Measurements from ENCODE around the gene TMCO4.

DNA sequence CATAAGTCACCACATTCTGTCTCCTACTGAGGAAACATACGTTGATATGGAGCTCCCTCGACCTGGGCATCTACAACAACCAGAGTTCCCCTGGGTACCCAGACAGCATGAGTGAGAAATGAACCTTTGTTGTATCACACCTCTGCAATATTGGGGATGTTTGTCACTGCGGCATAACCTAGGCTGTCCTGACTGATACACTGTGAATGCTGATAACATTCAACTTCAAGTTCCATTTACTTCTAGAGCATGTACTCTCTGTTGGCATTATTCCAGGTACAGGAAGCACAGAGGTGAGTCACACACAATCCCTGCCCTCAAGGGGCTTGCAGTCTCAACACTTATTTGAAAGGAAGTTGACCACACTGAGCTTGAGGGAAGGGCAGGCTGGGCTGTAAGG is 69.5 kb downstream of the TMCO4 start:
- TF ChIP-seq ARNTL (CRISPR knock-in tag; IDR thresholded peaks at IDR 0.05; ENCODE audit: borderline replicate concordance, low read depth): no peak
- TF ChIP-seq, protein P1, sequence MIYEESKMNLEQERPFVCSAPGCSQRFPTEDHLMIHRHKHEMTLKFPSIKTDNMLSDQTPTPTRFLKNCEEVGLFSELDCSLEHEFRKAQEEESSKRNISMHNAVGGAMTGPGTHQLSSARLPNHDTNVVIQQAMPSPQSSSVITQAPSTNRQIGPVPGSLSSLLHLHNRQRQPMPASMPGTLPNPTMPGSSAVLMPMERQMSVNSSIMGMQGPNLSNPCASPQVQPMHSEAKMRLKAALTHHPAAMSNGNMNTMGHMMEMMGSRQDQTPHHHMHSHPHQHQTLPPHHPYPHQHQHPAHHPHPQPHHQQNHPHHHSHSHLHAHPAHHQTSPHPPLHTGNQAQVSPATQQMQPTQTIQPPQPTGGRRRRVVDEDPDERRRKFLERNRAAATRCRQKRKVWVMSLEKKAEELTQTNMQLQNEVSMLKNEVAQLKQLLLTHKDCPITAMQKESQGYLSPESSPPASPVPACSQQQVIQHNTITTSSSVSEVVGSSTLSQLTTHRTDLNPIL (CRISPR knock-in tag; IDR thresholded peaks at IDR 0.05; ENCODE audit: low read depth): no peak
- no peak for TF ChIP-seq BACH2 (CRISPR knock-in tag; IDR thresholded peaks at IDR 0.05; ENCODE audit: borderline replicate concordance)
- TF ChIP-seq ZFP30 (CRISPR knock-in tag; IDR thresholded peaks at IDR 0.05): no peak
- no peak for TF ChIP-seq ISL1 (CRISPR knock-in tag; IDR thresholded peaks at IDR 0.05)
- TF ChIP-seq RARB (CRISPR knock-in tag; IDR thresholded peaks at IDR 0.05): no peak
- TF ChIP-seq TOX (CRISPR knock-in tag; IDR thresholded peaks at IDR 0.05; ENCODE audit: borderline replicate concordance): no peak
